Stimulated activated CD4-positive, alpha-beta T cell treated with anti-CD3 and anti-CD28 coated beads, TNF-alpha, amount 100 ng/mL, for 4 hours (primary cell): ENCODE results near the gene DNAJC21.

ENCODE experiments used
- DNase-seq, 3 experiments: peaks; one replicate each; pipeline ENCODE4 v3.0.0-alpha.2; 2020; ENCODE audit warnings: low read depth in 3 of 3

DNAJC21 gene

GRCh38 chr5:34977934-34978613, 48.7 kb downstream of the DNAJC21 start:
- DNase-seq, result no peak

GRCh38 chr5:34978681-34979080, 49.3 kb downstream of the DNAJC21 start:
- no peak for DNase-seq

DNA sequence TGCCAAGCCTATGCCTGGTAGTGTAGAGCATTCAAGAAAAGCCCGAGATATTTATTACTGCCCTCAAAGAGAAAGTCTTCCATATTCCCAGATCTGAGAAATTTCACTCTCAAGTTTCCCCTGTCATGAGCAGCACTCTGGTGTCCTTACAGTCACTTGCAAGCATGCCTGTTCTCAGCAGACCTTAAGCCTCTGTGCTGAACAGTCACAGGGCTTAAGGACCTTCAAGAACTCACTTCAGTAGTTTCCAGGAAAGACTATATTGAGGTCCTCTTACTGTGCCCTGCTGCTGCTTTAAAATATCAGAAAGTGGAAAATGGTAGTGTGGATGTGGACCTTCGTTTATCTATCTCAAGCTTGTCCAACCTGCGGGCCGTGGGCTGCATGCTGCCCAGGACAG, 53.5 kb downstream of the DNAJC21 start:
- no peak for DNase-seq

GRCh38 chr5:34986965-34987364, 57.6 kb downstream of the DNAJC21 start:
- no peak for DNase-seq

DNA sequence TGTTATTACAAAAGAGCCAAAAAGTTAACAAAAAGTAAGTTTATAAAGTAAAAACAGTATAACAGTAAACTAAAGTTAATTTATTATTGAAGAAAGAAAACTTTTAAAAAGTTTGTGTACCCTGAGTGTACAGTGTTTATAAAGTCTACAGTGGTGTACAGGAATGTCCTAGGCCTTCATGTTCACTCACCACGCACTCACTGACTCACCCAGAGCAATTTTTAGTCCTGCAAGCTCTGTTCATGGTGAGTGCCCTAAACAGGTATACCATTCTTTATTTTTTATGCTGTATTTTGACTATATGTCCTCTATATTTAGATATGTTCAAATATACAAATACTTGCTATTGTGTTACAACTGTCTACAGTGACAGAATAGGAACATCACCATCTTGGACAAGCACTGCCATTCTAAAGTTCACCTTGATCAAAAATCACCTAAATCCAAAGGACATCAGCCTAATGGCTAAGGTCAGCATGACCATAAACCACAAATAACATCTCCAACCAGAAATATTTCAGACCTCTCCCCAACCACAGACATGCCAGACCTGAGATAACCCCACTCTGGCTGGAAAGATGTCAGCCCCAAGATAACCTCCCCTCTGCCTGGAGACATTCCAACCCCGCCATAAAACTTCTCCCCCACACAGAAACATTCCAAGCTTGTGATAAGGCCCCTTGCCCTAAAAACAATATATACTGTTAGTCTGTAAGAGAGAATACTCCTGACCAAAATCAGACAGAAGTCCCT, 62.3 kb downstream of the DNAJC21 start:
- no peak for DNase-seq

- no peak for DNase-seq
These were observed 64.6 kb downstream of the DNAJC21 start for GRCh38 chr5:34993951-34994350.

- DNase-seq, result no peak
These were observed 66.9 kb downstream of the DNAJC21 start for GRCh38 chr5:34996261-34996660.

DNA sequence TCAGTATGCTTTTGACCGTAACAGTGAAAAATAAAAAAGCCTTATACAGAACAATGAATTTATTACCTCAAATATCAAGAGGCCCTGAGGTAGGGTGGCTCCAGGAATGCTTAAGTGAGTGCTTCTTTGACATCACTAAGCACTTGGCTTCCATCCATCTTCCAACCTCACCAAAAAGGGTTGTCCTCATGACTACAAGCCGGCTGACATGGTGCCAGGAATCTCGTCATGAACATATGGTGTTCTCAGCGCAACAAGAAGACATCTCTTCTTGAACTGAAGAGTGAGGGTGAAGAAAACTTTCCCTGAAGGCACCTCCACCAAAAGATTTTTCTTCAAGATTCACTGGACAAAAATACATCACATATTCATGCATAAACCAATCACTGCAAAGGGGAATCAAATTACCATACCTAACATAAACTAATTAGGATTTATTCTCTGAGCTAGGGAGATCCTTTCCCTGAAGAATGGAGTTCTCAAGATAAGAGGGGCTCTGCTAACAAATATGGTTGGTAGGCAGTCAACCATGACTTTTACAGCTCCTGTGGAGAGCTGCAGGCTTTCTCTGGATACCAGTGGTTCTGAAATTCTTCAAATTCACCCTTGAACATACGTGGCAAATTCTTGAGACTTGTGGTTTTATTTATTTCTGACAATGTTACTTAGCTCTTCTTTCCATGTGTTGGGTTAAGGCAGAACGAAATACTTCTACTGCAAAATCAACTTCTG, 68.9 kb downstream of the DNAJC21 start:
- DNase-seq, result no peak

- DNase-seq, result no peak
These were observed 72.5 kb downstream of the DNAJC21 start for GRCh38 chr5:35001842-35002241.

DNA sequence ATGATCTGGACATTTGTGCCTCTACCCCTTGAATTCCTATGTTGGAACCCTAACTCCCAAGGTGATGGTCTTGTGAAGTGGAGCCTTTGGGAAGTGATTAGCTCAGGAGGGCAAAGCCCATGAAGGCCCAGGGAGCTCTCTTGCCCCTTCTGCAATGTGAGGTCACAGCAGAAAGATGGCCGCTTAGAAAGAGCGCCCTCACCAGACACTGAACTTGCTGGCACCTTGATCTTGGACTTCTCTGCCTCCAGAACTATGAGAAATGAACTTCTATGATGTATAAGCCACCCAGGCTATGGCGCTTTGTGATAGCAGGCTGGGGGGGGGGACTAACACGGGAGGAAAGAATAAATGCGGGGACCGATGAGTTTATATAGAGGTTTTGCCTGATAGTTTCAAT, 73.1 kb downstream of the DNAJC21 start:
- DNase-seq, result no peak

DNA sequence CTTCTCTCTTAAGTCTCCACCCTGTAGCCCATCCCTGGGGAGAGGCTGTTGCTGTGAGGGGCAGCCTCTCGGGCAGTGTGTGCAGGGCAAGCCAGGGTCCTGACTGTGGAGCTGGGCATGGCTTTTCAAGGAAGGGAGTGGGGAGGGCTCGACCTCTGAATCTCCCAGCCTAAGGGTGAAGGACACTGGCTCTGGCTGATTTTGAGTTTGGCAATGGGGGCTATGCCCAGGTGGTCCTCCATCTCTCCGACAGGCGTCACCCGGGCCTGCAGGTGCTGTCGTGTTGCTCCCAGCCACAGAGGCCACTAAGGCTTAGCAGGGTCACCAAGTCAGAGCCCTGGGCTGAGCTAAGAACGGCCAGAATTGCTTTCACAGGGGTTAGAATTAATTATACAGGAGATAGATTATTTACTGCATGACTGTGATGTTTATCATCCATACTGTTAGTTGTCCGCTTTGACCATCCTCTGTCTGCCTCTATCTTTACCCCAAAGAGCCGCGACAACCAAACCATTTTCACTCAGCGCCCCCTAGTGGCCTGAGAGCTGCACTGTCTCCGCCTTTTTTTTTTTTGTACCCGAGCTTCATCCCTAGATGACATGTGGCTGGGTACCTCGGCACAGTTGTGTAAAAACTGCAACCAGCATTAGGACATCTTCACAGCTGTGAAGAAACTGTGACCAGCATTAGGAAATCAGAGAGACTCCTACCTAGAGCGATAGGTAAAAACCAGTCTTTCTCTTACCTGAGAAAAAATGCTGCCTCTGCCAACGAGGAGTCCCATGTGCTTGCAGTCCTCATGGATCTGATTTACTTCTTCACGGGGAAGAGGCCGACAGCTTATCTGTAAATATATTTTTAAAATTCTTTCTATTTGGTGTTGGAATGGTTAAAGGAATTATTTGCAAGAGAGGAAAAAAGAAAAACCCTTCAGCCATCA, 73.9 kb downstream of the DNAJC21 start:
- DNase-seq, result peak; percentile 11 to 36 (median 21)

GRCh38 chr5:35004200-35004599, 74.8 kb downstream of the DNAJC21 start:
- DNase-seq, result no peak

DNA sequence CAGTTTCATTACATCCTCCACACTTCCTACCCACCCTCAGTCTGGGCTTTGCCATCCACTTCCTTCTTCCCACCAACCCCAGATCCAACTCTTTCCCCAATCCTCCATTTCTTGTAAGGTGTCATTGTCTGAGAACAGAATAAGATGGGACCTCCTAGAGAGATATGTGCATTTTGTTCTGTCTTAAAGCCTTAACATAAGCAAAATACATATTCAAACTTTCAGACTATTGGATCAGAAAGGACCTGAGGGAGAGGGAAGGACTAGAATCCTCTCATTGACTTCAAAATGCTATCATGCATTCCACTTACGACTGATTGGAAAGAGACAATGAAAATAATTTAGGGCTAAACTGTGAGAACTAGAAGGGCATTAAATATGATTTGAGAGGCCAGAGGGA, 75.4 kb downstream of the DNAJC21 start:
- DNase-seq, result no peak
